ENCODE results near the gene HBG2.
"Not testable (repeated sequence)": the region's sequence is repeated elsewhere in the genome, so short reads cannot be mapped to it uniquely, and the experiment has no call there.

- TF ChIP-seq, protein P1, sequence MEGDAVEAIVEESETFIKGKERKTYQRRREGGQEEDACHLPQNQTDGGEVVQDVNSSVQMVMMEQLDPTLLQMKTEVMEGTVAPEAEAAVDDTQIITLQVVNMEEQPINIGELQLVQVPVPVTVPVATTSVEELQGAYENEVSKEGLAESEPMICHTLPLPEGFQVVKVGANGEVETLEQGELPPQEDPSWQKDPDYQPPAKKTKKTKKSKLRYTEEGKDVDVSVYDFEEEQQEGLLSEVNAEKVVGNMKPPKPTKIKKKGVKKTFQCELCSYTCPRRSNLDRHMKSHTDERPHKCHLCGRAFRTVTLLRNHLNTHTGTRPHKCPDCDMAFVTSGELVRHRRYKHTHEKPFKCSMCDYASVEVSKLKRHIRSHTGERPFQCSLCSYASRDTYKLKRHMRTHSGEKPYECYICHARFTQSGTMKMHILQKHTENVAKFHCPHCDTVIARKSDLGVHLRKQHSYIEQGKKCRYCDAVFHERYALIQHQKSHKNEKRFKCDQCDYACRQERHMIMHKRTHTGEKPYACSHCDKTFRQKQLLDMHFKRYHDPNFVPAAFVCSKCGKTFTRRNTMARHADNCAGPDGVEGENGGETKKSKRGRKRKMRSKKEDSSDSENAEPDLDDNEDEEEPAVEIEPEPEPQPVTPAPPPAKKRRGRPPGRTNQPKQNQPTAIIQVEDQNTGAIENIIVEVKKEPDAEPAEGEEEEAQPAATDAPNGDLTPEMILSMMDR (IDR thresholded peaks at IDR 0.05), result not testable (repeated sequence)
- not testable (repeated sequence) for TF ChIP-seq SP1 (CRISPR knock-in tag; conservative IDR thresholded peaks at IDR 0.05); CBFB (CRISPR knock-in tag; IDR thresholded peaks at IDR 0.05; ENCODE audit: low read depth); ATF1 (CRISPR knock-in tag; IDR thresholded peaks at IDR 0.05); ZNF232 (CRISPR knock-in tag; IDR thresholded peaks at IDR 0.05); USF2 (CRISPR knock-in tag; IDR thresholded peaks at IDR 0.05); ZNF138 (CRISPR knock-in tag; conservative IDR thresholded peaks at IDR 0.05); FOXK1 (CRISPR knock-in tag; IDR thresholded peaks at IDR 0.05); FOXJ3 (CRISPR knock-in tag; IDR thresholded peaks at IDR 0.05; ENCODE audit: borderline replicate concordance); NFATC4 (CRISPR knock-in tag; IDR thresholded peaks at IDR 0.05)
- TF ChIP-seq, protein P2, sequence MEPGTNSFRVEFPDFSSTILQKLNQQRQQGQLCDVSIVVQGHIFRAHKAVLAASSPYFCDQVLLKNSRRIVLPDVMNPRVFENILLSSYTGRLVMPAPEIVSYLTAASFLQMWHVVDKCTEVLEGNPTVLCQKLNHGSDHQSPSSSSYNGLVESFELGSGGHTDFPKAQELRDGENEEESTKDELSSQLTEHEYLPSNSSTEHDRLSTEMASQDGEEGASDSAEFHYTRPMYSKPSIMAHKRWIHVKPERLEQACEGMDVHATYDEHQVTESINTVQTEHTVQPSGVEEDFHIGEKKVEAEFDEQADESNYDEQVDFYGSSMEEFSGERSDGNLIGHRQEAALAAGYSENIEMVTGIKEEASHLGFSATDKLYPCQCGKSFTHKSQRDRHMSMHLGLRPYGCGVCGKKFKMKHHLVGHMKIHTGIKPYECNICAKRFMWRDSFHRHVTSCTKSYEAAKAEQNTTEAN (CRISPR knock-in tag; IDR thresholded peaks at IDR 0.05), result not testable (repeated sequence)
- TF ChIP-seq, protein P3, sequence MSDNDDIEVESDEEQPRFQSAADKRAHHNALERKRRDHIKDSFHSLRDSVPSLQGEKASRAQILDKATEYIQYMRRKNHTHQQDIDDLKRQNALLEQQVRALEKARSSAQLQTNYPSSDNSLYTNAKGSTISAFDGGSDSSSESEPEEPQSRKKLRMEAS (CRISPR knock-in tag; IDR thresholded peaks at IDR 0.05), result not testable (repeated sequence)
- TF ChIP-seq, protein P4, sequence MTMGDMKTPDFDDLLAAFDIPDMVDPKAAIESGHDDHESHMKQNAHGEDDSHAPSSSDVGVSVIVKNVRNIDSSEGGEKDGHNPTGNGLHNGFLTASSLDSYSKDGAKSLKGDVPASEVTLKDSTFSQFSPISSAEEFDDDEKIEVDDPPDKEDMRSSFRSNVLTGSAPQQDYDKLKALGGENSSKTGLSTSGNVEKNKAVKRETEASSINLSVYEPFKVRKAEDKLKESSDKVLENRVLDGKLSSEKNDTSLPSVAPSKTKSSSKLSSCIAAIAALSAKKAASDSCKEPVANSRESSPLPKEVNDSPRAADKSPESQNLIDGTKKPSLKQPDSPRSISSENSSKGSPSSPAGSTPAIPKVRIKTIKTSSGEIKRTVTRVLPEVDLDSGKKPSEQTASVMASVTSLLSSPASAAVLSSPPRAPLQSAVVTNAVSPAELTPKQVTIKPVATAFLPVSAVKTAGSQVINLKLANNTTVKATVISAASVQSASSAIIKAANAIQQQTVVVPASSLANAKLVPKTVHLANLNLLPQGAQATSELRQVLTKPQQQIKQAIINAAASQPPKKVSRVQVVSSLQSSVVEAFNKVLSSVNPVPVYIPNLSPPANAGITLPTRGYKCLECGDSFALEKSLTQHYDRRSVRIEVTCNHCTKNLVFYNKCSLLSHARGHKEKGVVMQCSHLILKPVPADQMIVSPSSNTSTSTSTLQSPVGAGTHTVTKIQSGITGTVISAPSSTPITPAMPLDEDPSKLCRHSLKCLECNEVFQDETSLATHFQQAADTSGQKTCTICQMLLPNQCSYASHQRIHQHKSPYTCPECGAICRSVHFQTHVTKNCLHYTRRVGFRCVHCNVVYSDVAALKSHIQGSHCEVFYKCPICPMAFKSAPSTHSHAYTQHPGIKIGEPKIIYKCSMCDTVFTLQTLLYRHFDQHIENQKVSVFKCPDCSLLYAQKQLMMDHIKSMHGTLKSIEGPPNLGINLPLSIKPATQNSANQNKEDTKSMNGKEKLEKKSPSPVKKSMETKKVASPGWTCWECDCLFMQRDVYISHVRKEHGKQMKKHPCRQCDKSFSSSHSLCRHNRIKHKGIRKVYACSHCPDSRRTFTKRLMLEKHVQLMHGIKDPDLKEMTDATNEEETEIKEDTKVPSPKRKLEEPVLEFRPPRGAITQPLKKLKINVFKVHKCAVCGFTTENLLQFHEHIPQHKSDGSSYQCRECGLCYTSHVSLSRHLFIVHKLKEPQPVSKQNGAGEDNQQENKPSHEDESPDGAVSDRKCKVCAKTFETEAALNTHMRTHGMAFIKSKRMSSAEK (CRISPR knock-in tag; IDR thresholded peaks at IDR 0.05; ENCODE audit: borderline replicate concordance), result not testable (repeated sequence)
These were observed 1.1 kb downstream of the HBG2 start for GRCh38 chr11:5253440-5253839.
